AG09309 (cell line): ENCODE results near the gene MAP3K5.

Experiments used
- DNase-seq: peaks from one replicate; pipeline ENCODE4 v3.0.0-alpha.2; 2010; ENCODE audit warnings: low read depth
- H3K4me3 ChIP-seq: 2 replicates; pipeline ENCODE4 v1.5.1; 2011; ENCODE audit warnings: mild to moderate bottlenecking, low read depth, low read length, moderate library complexity; ENCODE audit not compliant: control insufficient read depth
- TF ChIP-seq, protein P1 (sequence below): IDR thresholded peaks from 2 replicates; pipeline ENCODE4 v1.5.1; 2011; ENCODE audit warnings: mild to moderate bottlenecking, low read depth, low read length, inconsistent platforms; ENCODE audit not compliant: insufficient read depth, control insufficient read depth; ENCODE audit errors: missing control alignments

Gene MAP3K5

DNA sequence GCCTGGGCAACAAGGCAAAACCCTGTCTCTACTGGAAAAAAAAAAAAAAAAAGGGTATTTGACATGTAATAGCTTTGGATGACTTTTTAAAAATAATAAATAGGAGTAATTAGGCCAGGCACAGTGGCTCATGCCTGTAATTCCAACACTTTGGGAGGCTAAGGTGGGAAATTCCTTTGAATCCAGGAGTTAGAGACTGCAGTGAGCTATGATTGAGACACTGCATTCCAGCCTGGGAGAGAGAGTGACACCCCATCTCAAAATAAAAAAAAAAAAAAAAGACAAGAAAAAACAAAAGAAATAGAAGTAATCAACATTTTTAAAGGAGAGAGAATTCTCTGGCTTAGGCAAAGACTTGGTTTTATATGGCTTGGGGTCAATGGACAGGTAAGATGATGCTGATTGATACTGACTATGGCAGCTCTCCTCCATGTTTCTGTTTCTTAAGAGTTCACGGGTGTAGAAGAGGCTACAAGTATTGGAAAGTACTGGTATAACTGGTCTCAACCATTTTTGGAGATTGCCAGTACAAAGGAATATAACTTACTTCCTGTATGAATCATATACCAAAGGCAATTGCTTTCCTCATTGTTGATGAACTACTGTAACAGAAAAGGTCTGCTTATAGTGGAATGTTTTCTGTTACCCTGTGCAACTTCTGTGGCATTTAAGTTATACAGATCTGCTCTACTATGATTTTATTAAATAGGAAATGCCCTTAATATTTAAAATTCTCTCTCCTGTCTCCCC is 10.1 kb downstream of the MAP3K5 start:
- no peak overlapping the region for H3K4me3 ChIP-seq
- TF ChIP-seq, protein P1, sequence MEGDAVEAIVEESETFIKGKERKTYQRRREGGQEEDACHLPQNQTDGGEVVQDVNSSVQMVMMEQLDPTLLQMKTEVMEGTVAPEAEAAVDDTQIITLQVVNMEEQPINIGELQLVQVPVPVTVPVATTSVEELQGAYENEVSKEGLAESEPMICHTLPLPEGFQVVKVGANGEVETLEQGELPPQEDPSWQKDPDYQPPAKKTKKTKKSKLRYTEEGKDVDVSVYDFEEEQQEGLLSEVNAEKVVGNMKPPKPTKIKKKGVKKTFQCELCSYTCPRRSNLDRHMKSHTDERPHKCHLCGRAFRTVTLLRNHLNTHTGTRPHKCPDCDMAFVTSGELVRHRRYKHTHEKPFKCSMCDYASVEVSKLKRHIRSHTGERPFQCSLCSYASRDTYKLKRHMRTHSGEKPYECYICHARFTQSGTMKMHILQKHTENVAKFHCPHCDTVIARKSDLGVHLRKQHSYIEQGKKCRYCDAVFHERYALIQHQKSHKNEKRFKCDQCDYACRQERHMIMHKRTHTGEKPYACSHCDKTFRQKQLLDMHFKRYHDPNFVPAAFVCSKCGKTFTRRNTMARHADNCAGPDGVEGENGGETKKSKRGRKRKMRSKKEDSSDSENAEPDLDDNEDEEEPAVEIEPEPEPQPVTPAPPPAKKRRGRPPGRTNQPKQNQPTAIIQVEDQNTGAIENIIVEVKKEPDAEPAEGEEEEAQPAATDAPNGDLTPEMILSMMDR: no peak
- no peak for DNase-seq

DNA sequence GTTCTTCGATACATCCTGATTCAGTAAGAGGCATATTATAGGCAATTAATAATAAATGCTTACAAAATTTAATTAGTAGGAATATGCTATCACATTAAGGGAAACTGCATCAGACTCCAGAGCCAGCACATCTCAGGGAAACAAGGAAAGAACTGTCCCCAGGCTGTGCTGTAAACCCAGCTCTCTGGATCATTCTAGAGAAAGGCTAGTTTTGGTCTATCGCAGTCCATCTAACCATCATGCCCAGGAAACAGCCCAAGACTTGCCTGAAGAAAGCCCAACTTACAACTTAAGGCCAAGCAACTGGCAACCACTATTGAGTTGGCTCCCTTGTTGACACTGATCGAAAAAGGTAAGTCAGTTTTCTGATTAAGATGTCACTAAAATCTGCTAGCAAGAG is 11.3 kb downstream of the MAP3K5 start:
- TF ChIP-seq, protein P1: no peak
- no peak overlapping the region for H3K4me3 ChIP-seq
- no peak for DNase-seq

DNA sequence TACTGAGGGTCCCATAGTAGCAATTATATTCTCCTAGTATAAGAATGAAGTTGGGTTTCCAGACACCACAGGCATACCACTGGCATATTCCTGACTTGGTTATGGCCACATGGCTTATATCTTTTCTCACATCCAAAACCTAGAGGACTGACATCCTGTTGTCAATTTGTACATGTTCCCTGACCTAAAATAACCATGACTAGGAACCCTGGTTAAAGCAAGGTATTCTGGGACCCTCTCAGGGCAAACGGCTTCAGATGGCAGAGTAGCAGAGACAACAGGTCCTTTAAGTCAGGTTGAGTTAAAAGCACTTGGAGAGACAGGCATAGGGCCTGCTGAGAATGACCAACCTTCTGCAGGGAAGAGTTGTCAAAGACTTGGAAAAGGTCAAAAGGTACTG is 12.6 kb downstream of the MAP3K5 start:
- TF ChIP-seq, protein P1: no peak
- DNase-seq: no peak
- H3K4me3 ChIP-seq: no peak overlapping the region

DNA sequence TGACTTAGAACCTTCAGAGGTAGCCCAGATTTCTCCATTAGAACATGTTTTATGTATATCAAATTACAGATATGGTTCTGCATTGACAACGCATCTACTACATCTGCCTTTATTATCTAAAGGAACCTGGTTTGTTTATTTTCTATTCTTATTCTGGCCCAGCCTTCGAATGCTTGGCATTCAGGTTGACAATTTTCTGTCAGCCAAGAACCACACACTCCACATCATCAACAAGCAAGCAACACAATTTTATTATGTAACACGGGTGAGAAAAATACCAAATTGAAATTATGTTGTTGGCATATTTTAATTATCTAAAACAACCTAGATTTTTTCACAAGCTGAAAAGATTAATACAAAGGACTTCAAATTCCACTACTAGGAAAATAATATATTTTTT is 14.6 kb downstream of the MAP3K5 start:
- no peak for DNase-seq
- TF ChIP-seq, protein P1: no peak
- H3K4me3 ChIP-seq: no peak overlapping the region

DNA sequence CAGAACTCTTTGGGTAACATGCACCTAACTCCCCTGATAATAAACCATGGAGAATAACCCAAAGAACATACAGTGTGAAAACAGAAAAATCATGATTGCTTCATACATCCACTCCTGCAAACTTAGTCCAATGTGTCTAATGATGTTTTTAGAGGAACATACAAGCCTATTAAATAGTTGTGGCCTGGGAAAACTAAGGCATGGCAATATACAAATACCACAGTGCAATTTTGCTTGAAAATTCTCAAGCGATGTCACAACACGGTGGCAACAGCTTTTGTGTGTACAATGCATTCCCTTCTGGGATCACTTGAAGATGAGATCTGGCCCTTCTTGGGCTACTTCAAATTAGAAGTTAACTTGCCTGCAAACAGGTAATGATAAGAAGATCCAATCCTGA is 16.7 kb downstream of the MAP3K5 start:
- DNase-seq: peak; percentile 77
- TF ChIP-seq, protein P1: no peak
- no peak overlapping the region for H3K4me3 ChIP-seq

DNA sequence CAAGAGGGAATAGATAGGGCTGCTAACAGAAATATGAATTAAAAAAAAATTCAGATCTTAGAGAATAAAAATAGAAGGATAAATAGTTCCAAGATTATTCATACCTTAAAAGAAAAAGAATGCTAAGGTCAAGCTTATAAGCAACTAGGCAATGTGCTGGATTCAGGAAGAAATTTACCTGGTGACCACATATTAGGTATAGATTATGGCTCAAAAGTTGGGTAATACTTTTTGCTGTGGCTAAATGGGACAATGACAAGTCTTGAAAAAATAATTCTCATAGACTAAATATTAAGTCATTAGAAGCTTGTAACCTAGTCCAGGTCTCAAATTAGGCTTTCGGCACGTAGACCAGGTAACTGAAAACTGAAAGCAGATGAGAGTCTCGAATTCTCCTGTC is 17.2 kb downstream of the MAP3K5 start:
- DNase-seq: no peak
- TF ChIP-seq, protein P1: no peak
- H3K4me3 ChIP-seq: no peak overlapping the region
